Measurements from ENCODE around the gene CTSS.
A peak's percentile ranks its signal among the peaks of the same experiment; 100 is the strongest.

CTSS gene

GRCh38 chr1:150765296-150765976, at the start of gene CTSS:
TSS of gene CTSS (minus strand) at chr1:150765778. CDS start at chr1:150764763, 1,015 bp downstream.
- H3K4me3 ChIP-seq (ENCODE audit: low read depth in 1 of 2, low read length in 2 of 2) = peak within 1 kb of the TSS in 1 of 2 experiments; percentile 19; a peak in 1 of 4 replicates
- ATAC-seq (ENCODE audit: insufficient read depth, low read depth) (no peak; the same call in 2 of the 3 replicates), DNase-seq (no peak)
- H4K20me1 ChIP-seq (ENCODE audit: insufficient read depth, low read length) = no peaks in the 10 kb centered on the region
- H3K9me3 ChIP-seq (ENCODE audit: insufficient read depth, low read length, severe bottlenecking) = no peaks in the 10 kb centered on the region
- no peaks in the 10 kb centered on the region for H3K36me3 ChIP-seq (ENCODE audit: insufficient read depth, low read length)
- peak within 1 kb of the TSS; percentile 39; the same call in 1 of the 2 replicates for H3K4me2 ChIP-seq (ENCODE audit: insufficient read depth, low read length)
- H3K9ac ChIP-seq (ENCODE audit: low read depth, low read length) = no peak within 1 kb of the TSS
- H3K27me3 ChIP-seq (ENCODE audit: insufficient read depth, low read length, poor library complexity) = no peaks in the 10 kb centered on the region
- no peak for TF ChIP-seq EZH2 (IDR thresholded peaks at IDR 0.05; ENCODE audit: borderline replicate concordance, low read depth, low read length, severe bottlenecking)
- TF ChIP-seq CTCF (IDR thresholded peaks at IDR 0.05; ENCODE audit: borderline replicate concordance, extremely low read depth, low read length, poor library complexity, severe bottlenecking) = no peak
- peaks cover 11% of the 10 kb centered on the region for H3K4me1 ChIP-seq (ENCODE audit: insufficient read depth, low read length)
- H2AFZ ChIP-seq (ENCODE audit: low read depth, low read length) = peak within 1 kb of the TSS; percentile 84
- H3K79me2 ChIP-seq (ENCODE audit: insufficient read depth, low read length) = no peaks in the 10 kb centered on the region
- H3K27ac ChIP-seq (ENCODE audit: low read length) = no peak within 1 kb of the TSS

- no peak for ATAC-seq (ENCODE audit: insufficient read depth, low read depth)
- Histone ChIP-seq H3K79me2 (ENCODE audit: insufficient read depth, low read length) (no peaks in the 10 kb centered on the region), H3K4me2 (ENCODE audit: insufficient read depth, low read length) (no peak overlapping the region), H3K27me3 (ENCODE audit: insufficient read depth, low read length, poor library complexity) (no peaks in the 10 kb centered on the region), H3K4me3 (ENCODE audit: low read depth in 1 of 2, low read length in 2 of 2) (no peak overlapping the region), H3K36me3 (ENCODE audit: insufficient read depth, low read length) (peaks cover 50% of the 10 kb centered on the region), H4K20me1 (ENCODE audit: insufficient read depth, low read length) (no peaks in the 10 kb centered on the region), H3K4me1 (ENCODE audit: insufficient read depth, low read length) (no peaks in the 10 kb centered on the region), H2AFZ (ENCODE audit: low read depth, low read length) (no peak overlapping the region), H3K9ac (ENCODE audit: low read depth, low read length) (no peak overlapping the region), H3K27ac (ENCODE audit: low read length) (no peak overlapping the region), H3K9me3 (ENCODE audit: insufficient read depth, low read length, severe bottlenecking) (no peaks in the 10 kb centered on the region)
- DNase-seq = no peak
- TF ChIP-seq CTCF (IDR thresholded peaks at IDR 0.05; ENCODE audit: borderline replicate concordance, extremely low read depth, low read length, poor library complexity, severe bottlenecking) (peak; percentile 47), EZH2 (IDR thresholded peaks at IDR 0.05; ENCODE audit: borderline replicate concordance, low read depth, low read length, severe bottlenecking) (no peak)
These were observed 47.6 kb upstream of the CTSS start for GRCh38 chr1:150813028-150813707.

GRCh38 chr1:150810958-150811659, 45.5 kb upstream of the CTSS start:
- no peak for TF ChIP-seq EZH2 (IDR thresholded peaks at IDR 0.05; ENCODE audit: borderline replicate concordance, low read depth, low read length, severe bottlenecking)
- no peak overlapping the region for H3K9ac ChIP-seq (ENCODE audit: low read depth, low read length)
- ATAC-seq (ENCODE audit: insufficient read depth, low read depth) (no peak), DNase-seq (no peak)
- H3K4me3 ChIP-seq (ENCODE audit: low read depth in 1 of 2, low read length in 2 of 2) = no peak overlapping the region
- no peak overlapping the region for H3K27ac ChIP-seq (ENCODE audit: low read length)
- no peaks in the 10 kb centered on the region for H3K79me2 ChIP-seq (ENCODE audit: insufficient read depth, low read length)
- no peak overlapping the region for H2AFZ ChIP-seq (ENCODE audit: low read depth, low read length)
- no peaks in the 10 kb centered on the region for H4K20me1 ChIP-seq (ENCODE audit: insufficient read depth, low read length)
- H3K27me3 ChIP-seq (ENCODE audit: insufficient read depth, low read length, poor library complexity) = no peaks in the 10 kb centered on the region
- H3K36me3 ChIP-seq (ENCODE audit: insufficient read depth, low read length) = peaks cover 36% of the 10 kb centered on the region
- no peaks in the 10 kb centered on the region for H3K4me1 ChIP-seq (ENCODE audit: insufficient read depth, low read length)
- H3K9me3 ChIP-seq (ENCODE audit: insufficient read depth, low read length, severe bottlenecking) = no peaks in the 10 kb centered on the region
- no peak overlapping the region for H3K4me2 ChIP-seq (ENCODE audit: insufficient read depth, low read length)

- H3K27me3 ChIP-seq (ENCODE audit: insufficient read depth, low read length, poor library complexity) = no peaks in the 10 kb centered on the region
- H3K4me2 ChIP-seq (ENCODE audit: insufficient read depth, low read length) = no peak overlapping the region
- no peaks in the 10 kb centered on the region for H3K79me2 ChIP-seq (ENCODE audit: insufficient read depth, low read length)
- TF ChIP-seq CTCF (IDR thresholded peaks at IDR 0.05; ENCODE audit: borderline replicate concordance, extremely low read depth, low read length, poor library complexity, severe bottlenecking) (no peak), EZH2 (IDR thresholded peaks at IDR 0.05; ENCODE audit: borderline replicate concordance, low read depth, low read length, severe bottlenecking) (no peak)
- H2AFZ ChIP-seq (ENCODE audit: low read depth, low read length) = no peak overlapping the region
- peaks cover 35% of the 10 kb centered on the region for H3K36me3 ChIP-seq (ENCODE audit: insufficient read depth, low read length)
- no peak overlapping the region for H3K4me3 ChIP-seq (ENCODE audit: low read depth in 1 of 2, low read length in 2 of 2)
- H3K27ac ChIP-seq (ENCODE audit: low read length) = no peak overlapping the region
- no peaks in the 10 kb centered on the region for H3K9me3 ChIP-seq (ENCODE audit: insufficient read depth, low read length, severe bottlenecking)
- H3K4me1 ChIP-seq (ENCODE audit: insufficient read depth, low read length) = no peaks in the 10 kb centered on the region
- DNase-seq = no peak
- no peak for ATAC-seq (ENCODE audit: insufficient read depth, low read depth)
- H3K9ac ChIP-seq (ENCODE audit: low read depth, low read length) = no peak overlapping the region
- H4K20me1 ChIP-seq (ENCODE audit: insufficient read depth, low read length) = no peaks in the 10 kb centered on the region
These were observed 44.1 kb upstream of the CTSS start for GRCh38 chr1:150809651-150810050.

Measured in DND-41 (cell line).